SK-N-SH (cell line): ENCODE data around the gene FGG.

Source experiments
- CTCF ChIP-seq: fragments of 200-600 bp; sonication (generic); IDR thresholded peaks from 2 replicates; pipeline ENCODE4 v1.6.1; 2017; ENCODE audit warnings: antibody characterized with exemption, mild to moderate bottlenecking, moderate library complexity
- EP300 ChIP-seq, 2 experiments: IDR thresholded peaks; 2 replicates each; pipeline versions ENCODE4 v1.4.0 to v1.6.1; 2012; ENCODE audit warnings: borderline replicate concordance in 1 of 2, low read depth in 1 of 2, low read length in 1 of 2
- GABPA ChIP-seq: IDR thresholded peaks from 2 replicates; pipeline ENCODE4 v1.4.0; 2012; ENCODE audit warnings: low read depth, mild to moderate bottlenecking
- IRF3 ChIP-seq: fragments of 150-350 bp; IDR thresholded peaks from 2 replicates; pipeline ENCODE4 v1.6.1; 2016; ENCODE audit warnings: mild to moderate bottlenecking, low read depth, low read length
- JUND ChIP-seq: IDR thresholded peaks from 2 replicates; pipeline ENCODE4 v1.4.0; 2012
- MEF2A ChIP-seq: IDR thresholded peaks from 2 replicates; pipeline ENCODE4 v1.4.0; 2012; ENCODE audit warnings: low read depth, borderline replicate concordance
- PBX3 ChIP-seq: IDR thresholded peaks from 2 replicates; pipeline ENCODE4; 2012
- RAD21 ChIP-seq: IDR thresholded peaks from 2 replicates; pipeline ENCODE4 v1.6.1; 2012; ENCODE audit warnings: mild to moderate bottlenecking, low read length
- REST ChIP-seq: IDR thresholded peaks from 2 replicates; pipeline ENCODE4 v1.6.1; 2012; ENCODE audit warnings: mild to moderate bottlenecking, low read depth, low read length, moderate library complexity
- SIN3A ChIP-seq: IDR thresholded peaks from 2 replicates; pipeline ENCODE4 v1.6.1; 2012; ENCODE audit warnings: low read depth, mild to moderate bottlenecking, low read length, moderate library complexity, borderline replicate concordance
- SMC3 ChIP-seq: IDR thresholded peaks from 2 replicates; pipeline ENCODE4 v1.6.1; 2012; ENCODE audit warnings: low read depth, low read length, improper control_type of control experiment
- TEAD4 ChIP-seq: IDR thresholded peaks from 2 replicates; pipeline ENCODE4 v1.4.0; 2012; ENCODE audit warnings: mild to moderate bottlenecking, borderline replicate concordance; ENCODE audit not compliant: insufficient read depth

- TF ChIP-seq CTCF (no peak), EP300 (IDR thresholded peaks at IDR 0.05; ENCODE audit: borderline replicate concordance in 1 of 2, low read depth in 1 of 2, low read length in 1 of 2) (no peak), JUND (no peak), SIN3A (no peak), RAD21 (no peak), REST (no peak), PBX3 (no peak), SMC3 (no peak), MEF2A (no peak), GABPA (no peak), IRF3 (no peak), TEAD4 (no peak)
Observed at GRCh38 chr4:154579927-154580326, 32.5 kb downstream of the FGG start.
